Measurements from ENCODE around the gene CACNB1.

CACNB1 gene

GRCh38 chr17:39210093-39210434 is 12.6 kb upstream of the CACNB1 start:
- no peak for TF ChIP-seq CTCF (conservative IDR thresholded peaks at IDR 0.05; ENCODE audit: control insufficient read depth, insufficient read depth, low read depth, low read length)
- no peak for DNase-seq (ENCODE audit: low read depth)
- peak overlapping the region; percentile 10 for H3K4me3 ChIP-seq (ENCODE audit: control insufficient read depth, low read depth, low read length)

- H3K4me3 ChIP-seq (ENCODE audit: control insufficient read depth, low read depth, low read length), result peak overlapping the region; percentile 10
- DNase-seq (ENCODE audit: low read depth), result peak; percentile 57
- no peak for TF ChIP-seq CTCF (conservative IDR thresholded peaks at IDR 0.05; ENCODE audit: control insufficient read depth, insufficient read depth, low read depth, low read length)
Measured at GRCh38 chr17:39209317-39210092, 12.0 kb upstream of the CACNB1 start.

GRCh38 chr17:39208893-39209292 is 11.4 kb upstream of the CACNB1 start:
- no peak for DNase-seq (ENCODE audit: low read depth)
- no peak overlapping the region for H3K4me3 ChIP-seq (ENCODE audit: control insufficient read depth, low read depth, low read length)

GRCh38 chr17:39208136-39208535 is 10.7 kb upstream of the CACNB1 start:
- H3K4me3 ChIP-seq (ENCODE audit: control insufficient read depth, low read depth, low read length), result no peak overlapping the region
- TF ChIP-seq CTCF (conservative IDR thresholded peaks at IDR 0.05; ENCODE audit: control insufficient read depth, insufficient read depth, low read depth, low read length), result no peak
- no peak for DNase-seq (ENCODE audit: low read depth)

More at GRCh38 chr17:39208893-39209292, 11.4 kb upstream of the CACNB1 start:
- no peak for TF ChIP-seq CTCF (conservative IDR thresholded peaks at IDR 0.05; ENCODE audit: control insufficient read depth, insufficient read depth, low read depth, low read length)

- DNase-seq (ENCODE audit: low read depth), result no peak
- no peak overlapping the region for H3K4me3 ChIP-seq (ENCODE audit: control insufficient read depth, low read depth, low read length)
- no peak for TF ChIP-seq CTCF (conservative IDR thresholded peaks at IDR 0.05; ENCODE audit: control insufficient read depth, insufficient read depth, low read depth, low read length)
Measured at GRCh38 chr17:39205112-39205526, 7.7 kb upstream of the CACNB1 start.

GRCh38 chr17:39204245-39204644 is 6.8 kb upstream of the CACNB1 start:
- TF ChIP-seq CTCF (conservative IDR thresholded peaks at IDR 0.05; ENCODE audit: control insufficient read depth, insufficient read depth, low read depth, low read length), result no peak
- no peak overlapping the region for H3K4me3 ChIP-seq (ENCODE audit: control insufficient read depth, low read depth, low read length)
- DNase-seq (ENCODE audit: low read depth), result no peak

All from fibroblast of mammary gland (primary cell).